OCI-LY7 (cell line): Measurements from ENCODE around the gene SNTN. TPM values are rescaled to one million over a fixed set of nuclear protein-coding genes. Genes with fewer than 3 reads are reported as not detected.

Source experiments
- BruUV-seq: library from RNA; stranded (reverse); fragments of 400-500 nt; replicated peaks from 2 replicates; lab custom pipeline; 2021; lab: Mats Ljungman, UMichigan
- CTCF ChIA-PET: fragments of 300-600 bp; sonication (Branson Sonifier 250); formaldehyde crosslinking; loops from one replicate; lab custom pipeline; 2022; ENCODE audit warnings: antibody characterized with exemption; ENCODE audit not compliant: unreplicated experiment; lab: Charles Lee
- POLR2A ChIA-PET: fragments of 300-600 bp; sonication (Branson Sonifier 250); formaldehyde crosslinking; loops from one replicate; lab custom pipeline; 2022; ENCODE audit warnings: antibody characterized with exemption; lab: Charles Lee
- DNase-seq: peaks from one replicate; pipeline ENCODE4 v3.0.0-alpha.2; 2015; ENCODE audit warnings: low spot score
- H2AFZ ChIP-seq: fragments of 200-600 bp; sonication (generic), shearing (Covaris generic); 2 replicates; pipeline ENCODE4 v1.6.1; 2014; ENCODE audit warnings: mild to moderate bottlenecking, antibody characterized with exemption, low read length, moderate library complexity
- H3K27ac ChIP-seq: fragments of 200-600 bp; sonication (generic); 2 replicates; pipeline ENCODE4 v1.5.1; 2014; ENCODE audit warnings: mixed run types, low read depth, mild to moderate bottlenecking, moderate library complexity, low read length, inconsistent platforms; ENCODE audit not compliant: poor library complexity, severe bottlenecking
- H3K36me3 ChIP-seq: fragments of 200-600 bp; sonication (generic); 2 replicates; pipeline ENCODE4 v1.6.1; 2014; ENCODE audit warnings: mild to moderate bottlenecking, antibody characterized with exemption, low read length, moderate library complexity, mixed read lengths; ENCODE audit not compliant: insufficient read depth
- H3K4me1 ChIP-seq: fragments of 200-600 bp; sonication (generic); 2 replicates; pipeline ENCODE4 v1.5.1; 2014; ENCODE audit warnings: mild to moderate bottlenecking, low read length; ENCODE audit not compliant: insufficient read depth, poor library complexity, severe bottlenecking
- H3K4me2 ChIP-seq: fragments of 200-600 bp; sonication (generic); 2 replicates; pipeline ENCODE4 v1.6.1; 2014; ENCODE audit warnings: mild to moderate bottlenecking, low read length
- H3K4me3 ChIP-seq: fragments of 200-600 bp; sonication (generic); 2 replicates; pipeline ENCODE4 v1.5.1; 2014; ENCODE audit warnings: mild to moderate bottlenecking, low read depth, low read length; ENCODE audit not compliant: poor library complexity, severe bottlenecking
- H3K79me2 ChIP-seq: fragments of 200-600 bp; sonication (generic); 2 replicates; pipeline ENCODE4 v1.6.1; 2016; ENCODE audit warnings: low read depth, mild to moderate bottlenecking, low read length, moderate library complexity, mixed read lengths; ENCODE audit not compliant: insufficient read depth
- H3K9me2 ChIP-seq: fragments of 200-600 bp; sonication (generic); 2 replicates; pipeline ENCODE4 v1.6.1; 2016; ENCODE audit warnings: mild to moderate bottlenecking, low read length, mixed read lengths; ENCODE audit not compliant: insufficient read depth
- H3K9me3 ChIP-seq: fragments of 200-600 bp; sonication (generic); 2 replicates; pipeline ENCODE4 v1.6.1; 2014; ENCODE audit warnings: mild to moderate bottlenecking, mixed run types, low read length, mixed read lengths
- H4K20me1 ChIP-seq: fragments of 200-600 bp; sonication (generic); 2 replicates; pipeline ENCODE4 v1.6.1; 2014; ENCODE audit warnings: mild to moderate bottlenecking, antibody characterized with exemption, low read length, moderate library complexity, mixed read lengths; ENCODE audit not compliant: insufficient read depth
- CTCF ChIP-seq: fragments of 200-600 bp; sonication (generic); conservative IDR thresholded peaks from 2 replicates; pipeline ENCODE4 v1.5.1; 2014; ENCODE audit warnings: mild to moderate bottlenecking, antibody characterized with exemption, low read length, moderate library complexity, mixed read lengths
- EZH2phosphoT487 ChIP-seq: fragments of 200-600 bp; sonication (generic); IDR thresholded peaks from 2 replicates; pipeline ENCODE4 v1.6.1; 2018; ENCODE audit warnings: low read depth, borderline replicate concordance, mild to moderate bottlenecking, mixed run types, antibody characterized with exemption, low read length, moderate library complexity, mixed read lengths
- intact Hi-C: fragments of 100-400 bp; cut with micrococcal nuclease; formaldehyde crosslinking; loops from one replicate; pipeline ENCODE4 v1.10.0; 2022; ENCODE audit not compliant: unreplicated experiment
- total RNA-seq, 2 experiments: library from RNA; depleted of rRNA in 1 of 2; stranded (reverse); fragments of >200 nt in 1 of 2; shearing (Covaris generic) in 1 of 2; gene quantifications; 2 replicates each; pipeline ENCODE4 v1.2.3, GENCODE V29; 2014 to 2022

Gene SNTN
- total RNA-seq, 2 experiments from 2014 or later = not detected

DNA sequence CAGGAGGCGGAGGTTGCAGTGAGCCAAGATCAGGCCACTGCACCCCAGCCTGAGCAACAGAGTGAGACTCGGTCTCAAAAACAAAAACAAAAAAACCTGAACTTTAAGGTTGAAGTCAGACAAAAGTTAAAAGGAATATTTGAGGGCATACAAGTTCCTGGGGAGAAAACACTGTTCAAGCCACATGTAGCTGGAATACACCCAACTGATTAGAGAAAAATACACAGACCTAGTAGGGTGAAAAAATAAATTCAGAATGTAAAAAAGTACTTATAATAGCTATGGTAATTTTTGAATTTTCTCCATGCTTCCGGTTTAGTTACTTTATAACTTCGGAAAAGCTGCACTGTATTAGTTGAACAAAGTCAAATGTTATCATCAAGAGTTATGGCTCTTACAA lies 42.6 kb upstream of the SNTN start:
- Histone ChIP-seq H4K20me1 (no peaks in the 10 kb centered on the region), H3K9me2 (no peaks in the 10 kb centered on the region), H2AFZ (no peak overlapping the region), H3K79me2 (no peaks in the 10 kb centered on the region), H3K9me3 (no peaks in the 10 kb centered on the region), H3K4me2 (no peak overlapping the region), H3K4me3 (no peak overlapping the region), H3K4me1 (no peaks in the 10 kb centered on the region), H3K27ac (no peak overlapping the region), H3K36me3 (no peaks in the 10 kb centered on the region)
- intact Hi-C loops = no loop called here
- no TSS peak for BruUV-seq
- TF ChIP-seq CTCF = no peak
- TF ChIP-seq EZH2phosphoT487 = no peak
- DNase-seq = no peak
- ChIA-PET CTCF (no interaction called here), POLR2A (interaction anchor here (0.7 kb wide), 1 partner anchor 212 kb away, joined by 3 read pairs; no protein-coding TSS in a partner anchor)

DNA sequence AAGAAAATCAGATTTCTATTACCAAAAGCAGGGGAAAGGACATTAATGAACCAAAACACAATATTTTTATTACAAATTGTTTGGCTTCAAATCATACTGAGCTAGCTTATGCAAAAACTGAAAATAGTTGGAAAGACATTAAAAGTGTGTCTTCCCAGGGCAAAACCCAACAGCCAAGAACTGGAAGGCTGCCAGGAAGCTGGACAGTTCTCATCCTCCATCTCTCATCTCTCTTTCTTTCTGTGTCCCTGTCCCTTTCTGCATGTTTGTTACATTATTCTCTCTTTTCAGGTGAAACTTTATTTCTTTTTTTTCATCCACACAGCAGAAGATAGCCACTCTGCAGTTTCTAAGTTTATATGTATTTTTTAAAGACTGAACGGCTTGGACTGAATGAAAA lies 41.1 kb upstream of the SNTN start:
- H3K4me3 ChIP-seq = no peak overlapping the region
- intact Hi-C loops = no loop called here
- no peaks in the 10 kb centered on the region for H3K4me1 ChIP-seq
- no peak overlapping the region for H3K4me2 ChIP-seq
- no peak overlapping the region for H3K27ac ChIP-seq
- H4K20me1 ChIP-seq = no peaks in the 10 kb centered on the region
- no peaks in the 10 kb centered on the region for H3K79me2 ChIP-seq
- H2AFZ ChIP-seq = no peak overlapping the region
- CTCF ChIA-PET = no interaction called here
- POLR2A ChIA-PET = interaction anchor here (0.5 kb wide), 1 partner anchor 242 kb away, joined by 3 read pairs; no protein-coding TSS in a partner anchor
- H3K9me3 ChIP-seq = no peaks in the 10 kb centered on the region
- no peaks in the 10 kb centered on the region for H3K9me2 ChIP-seq
- TF ChIP-seq EZH2phosphoT487 (no peak), CTCF (no peak)
- no TSS peak for BruUV-seq
- no peaks in the 10 kb centered on the region for H3K36me3 ChIP-seq
- no peak for DNase-seq

DNA sequence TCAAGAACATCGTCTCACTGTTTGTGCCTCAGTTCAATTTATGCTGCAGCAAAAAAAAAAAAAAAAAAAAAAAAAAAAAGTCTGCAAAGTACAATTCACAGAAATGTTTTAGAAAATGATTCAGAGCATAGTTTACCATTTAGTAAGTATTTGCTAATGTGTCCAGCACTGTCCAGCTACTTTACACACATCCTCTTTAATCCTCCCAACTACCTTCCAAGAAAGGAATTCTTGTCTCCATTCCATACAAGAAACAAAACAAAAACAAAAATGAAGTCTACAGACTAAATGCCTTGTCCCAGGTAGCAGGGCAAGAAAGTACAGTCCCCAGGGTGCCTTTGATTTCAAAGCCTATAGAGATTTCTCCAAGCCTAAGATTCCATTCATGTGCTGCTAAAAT lies 38.9 kb upstream of the SNTN start:
- intact Hi-C loops = no loop called here
- no TSS peak for BruUV-seq
- H3K4me2 ChIP-seq = no peak overlapping the region
- POLR2A ChIA-PET = no interaction called here
- DNase-seq = no peak
- no peaks in the 10 kb centered on the region for H3K79me2 ChIP-seq
- H3K9me2 ChIP-seq = no peaks in the 10 kb centered on the region
- H3K9me3 ChIP-seq = no peaks in the 10 kb centered on the region
- no peaks in the 10 kb centered on the region for H3K4me1 ChIP-seq
- H4K20me1 ChIP-seq = no peaks in the 10 kb centered on the region
- no peak overlapping the region for H3K27ac ChIP-seq
- H3K4me3 ChIP-seq = no peak overlapping the region
- H2AFZ ChIP-seq = no peak overlapping the region
- CTCF ChIA-PET = no interaction called here
- no peak for TF ChIP-seq CTCF
- no peak for TF ChIP-seq EZH2phosphoT487
- H3K36me3 ChIP-seq = no peaks in the 10 kb centered on the region
